ENCODE data around the gene BDP1.
"Not testable (repeated sequence)": the region's sequence is repeated elsewhere in the genome, so short reads cannot be mapped to it uniquely, and the experiment has no call there.

BDP1 gene

DNA sequence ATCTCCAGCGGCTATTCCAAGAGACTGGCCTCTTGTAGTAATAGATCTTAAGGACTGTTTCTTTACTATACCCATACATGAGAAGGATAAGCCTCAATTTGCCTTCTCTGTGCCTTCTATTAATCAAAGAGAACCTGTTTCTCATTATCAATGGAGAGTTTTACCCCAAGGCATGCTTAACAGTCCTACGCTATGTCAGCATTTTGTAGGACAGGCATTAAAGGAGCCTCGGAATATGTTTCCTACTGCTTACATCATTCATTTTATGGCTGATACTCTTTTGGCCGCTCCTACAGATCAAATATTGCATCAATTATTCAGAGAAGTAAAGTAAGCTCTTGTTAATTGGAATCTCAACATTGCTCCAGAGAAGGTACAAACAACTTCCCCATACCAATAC lies 120.1 kb downstream of the BDP1 start:
- not testable (repeated sequence) for DNase-seq

DNA sequence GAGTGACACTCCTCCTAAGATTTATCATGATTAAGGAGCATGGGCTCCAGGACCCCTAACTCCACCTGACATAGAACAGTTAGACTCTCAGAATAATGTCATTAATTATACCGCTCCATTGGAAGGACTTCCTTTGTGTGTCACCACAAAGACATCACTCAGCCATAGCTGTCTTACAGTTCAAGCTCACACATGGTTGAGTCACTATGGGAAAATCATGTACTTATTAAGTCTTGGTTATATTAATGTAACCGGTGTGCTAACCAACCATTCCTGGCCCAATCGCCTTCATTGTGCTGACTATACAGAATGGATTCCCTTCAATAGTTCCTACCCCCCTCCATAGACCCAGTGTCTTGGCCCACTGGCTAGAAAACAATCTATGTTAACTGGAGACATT lies 120.8 kb downstream of the BDP1 start:
- no peak for DNase-seq

DNA sequence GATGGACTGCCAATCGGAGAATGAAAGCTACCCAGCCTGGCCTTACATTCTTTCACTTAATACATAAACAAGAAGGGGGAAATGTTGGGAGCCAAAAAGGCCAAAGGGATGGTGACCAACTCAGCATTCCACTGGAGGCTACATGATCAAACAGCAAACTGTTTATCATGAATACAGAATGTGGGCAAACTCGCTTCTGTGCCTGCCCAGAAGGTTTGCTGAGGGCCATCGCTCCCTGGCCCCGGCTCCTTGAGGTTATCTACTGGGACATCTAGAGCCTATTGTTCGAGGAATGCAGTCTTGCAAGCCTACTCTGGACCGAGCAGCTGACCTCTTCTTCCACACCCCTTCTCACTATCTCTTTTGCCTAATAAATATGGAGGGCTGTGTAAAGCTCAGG lies 122.4 kb downstream of the BDP1 start:
- DNase-seq = not testable (repeated sequence)

DNA sequence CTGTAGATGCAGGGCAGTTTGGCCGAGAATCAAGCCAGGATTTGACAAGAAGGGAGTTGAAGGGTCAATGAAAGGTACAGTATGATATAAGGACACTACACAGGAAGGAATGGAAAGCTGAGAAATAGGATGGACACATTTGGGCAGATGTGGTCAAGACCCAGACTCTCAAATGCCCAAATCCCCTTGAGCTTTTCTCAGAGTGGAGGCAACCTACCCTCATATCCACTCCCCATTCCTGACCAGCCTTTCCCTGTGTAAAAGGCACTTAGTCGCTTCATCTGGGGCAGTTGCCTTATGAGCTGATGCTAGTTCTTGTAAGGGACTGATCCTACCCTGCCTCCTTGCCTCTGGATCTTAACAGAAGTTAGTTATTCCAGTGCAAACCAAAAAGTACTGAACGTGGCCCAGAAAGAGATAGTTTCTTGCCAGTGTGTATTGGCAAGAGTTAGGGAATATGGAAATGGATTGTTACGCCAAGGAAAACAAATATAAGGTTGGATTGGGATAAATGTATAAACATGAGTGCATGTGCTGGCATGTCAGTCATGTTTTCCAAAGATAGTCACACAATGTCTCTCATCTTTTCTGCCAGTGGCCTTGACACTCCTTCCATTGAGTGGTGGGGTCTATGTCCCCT lies 127.6 kb downstream of the BDP1 start:
- DNase-seq = no peak

DNA sequence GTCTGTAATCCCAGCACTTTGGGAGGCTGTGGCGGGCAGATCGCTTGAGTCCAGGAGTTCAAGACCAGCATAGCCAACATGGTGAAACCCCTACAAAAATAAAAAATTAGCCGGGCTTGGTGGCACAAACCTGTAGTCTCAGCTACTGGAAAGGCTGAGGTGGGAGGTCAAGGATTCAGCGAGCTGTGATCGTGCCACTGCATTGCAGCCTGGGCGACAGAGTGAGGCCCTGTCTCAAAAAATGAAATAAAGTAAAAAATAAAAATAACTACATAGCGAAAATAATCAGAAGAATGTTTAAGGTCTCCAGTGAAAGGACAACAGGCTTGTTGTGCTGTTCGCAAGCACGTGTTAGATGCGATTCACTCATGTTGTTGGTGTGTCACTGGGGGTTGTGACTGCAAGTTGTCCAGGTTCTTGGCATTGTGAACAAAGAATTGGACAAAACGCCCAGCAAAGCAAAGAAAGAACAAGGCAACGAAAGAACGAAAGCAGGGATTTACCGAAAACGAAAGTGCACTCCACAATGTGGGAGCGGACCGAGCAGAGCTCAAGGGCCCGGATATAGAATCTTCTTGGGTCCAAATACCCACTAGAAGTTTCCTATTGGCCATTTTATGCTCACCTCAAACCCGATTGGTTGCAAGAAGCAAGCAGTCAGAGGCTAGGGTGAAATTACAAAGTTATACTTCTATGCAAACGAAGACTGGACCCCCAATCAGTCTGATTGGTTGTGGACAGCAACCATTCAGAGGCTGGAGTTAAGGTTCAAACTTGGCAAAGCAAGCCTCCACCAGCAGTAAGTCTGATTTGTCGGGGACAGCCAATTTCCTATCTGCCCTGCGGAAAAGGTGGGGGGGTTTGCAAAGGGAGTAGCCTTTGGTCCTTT lies 130.8 kb downstream of the BDP1 start:
- DNase-seq = peak; percentile 4

DNA sequence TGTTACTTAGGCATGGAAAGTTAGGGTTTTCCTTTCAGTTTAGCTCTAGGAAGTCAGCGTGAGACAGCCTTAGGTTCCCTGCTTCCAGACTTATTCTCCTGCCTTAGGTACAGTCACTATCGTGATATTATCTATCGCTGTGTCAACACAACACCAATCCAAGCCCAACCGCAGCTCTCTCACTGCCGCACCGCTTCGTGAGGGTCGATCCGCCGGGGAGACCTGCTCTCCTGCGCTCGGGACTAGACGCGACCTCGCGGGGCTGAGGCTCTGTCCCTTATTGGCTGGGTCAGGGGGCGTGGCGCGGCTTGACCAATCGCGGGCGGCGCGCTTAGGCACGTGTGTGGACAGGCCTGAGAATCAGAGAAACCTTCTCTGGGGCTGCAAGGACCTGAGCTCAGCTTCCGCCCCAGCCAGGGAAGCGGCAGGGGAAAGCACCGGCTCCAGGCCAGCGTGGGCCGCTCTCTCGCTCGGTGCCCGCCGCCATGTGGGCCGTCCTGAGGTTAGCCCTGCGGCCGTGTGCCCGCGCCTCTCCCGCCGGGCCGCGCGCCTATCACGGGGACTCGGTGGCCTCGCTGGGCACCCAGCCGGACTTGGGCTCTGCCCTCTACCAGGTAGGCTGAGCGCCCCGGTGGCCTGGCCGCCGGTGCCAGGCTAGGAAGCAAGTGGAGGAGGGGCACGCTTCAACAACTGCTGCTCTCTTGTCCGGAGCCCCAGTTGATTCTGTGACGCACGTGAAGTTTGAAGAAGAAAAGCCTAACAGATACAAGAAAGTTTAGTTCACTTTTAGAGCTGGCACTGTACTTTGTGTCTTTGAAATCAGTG lies 131.7 kb downstream of the BDP1 start, which contains the start of gene MCCC2:
MCCC2 (plus strand) TSS at position 400 of the 825 bp plus-strand sequence; CDS start at position 486, 86 bp downstream.
- peak; percentile 98 for DNase-seq

DNA sequence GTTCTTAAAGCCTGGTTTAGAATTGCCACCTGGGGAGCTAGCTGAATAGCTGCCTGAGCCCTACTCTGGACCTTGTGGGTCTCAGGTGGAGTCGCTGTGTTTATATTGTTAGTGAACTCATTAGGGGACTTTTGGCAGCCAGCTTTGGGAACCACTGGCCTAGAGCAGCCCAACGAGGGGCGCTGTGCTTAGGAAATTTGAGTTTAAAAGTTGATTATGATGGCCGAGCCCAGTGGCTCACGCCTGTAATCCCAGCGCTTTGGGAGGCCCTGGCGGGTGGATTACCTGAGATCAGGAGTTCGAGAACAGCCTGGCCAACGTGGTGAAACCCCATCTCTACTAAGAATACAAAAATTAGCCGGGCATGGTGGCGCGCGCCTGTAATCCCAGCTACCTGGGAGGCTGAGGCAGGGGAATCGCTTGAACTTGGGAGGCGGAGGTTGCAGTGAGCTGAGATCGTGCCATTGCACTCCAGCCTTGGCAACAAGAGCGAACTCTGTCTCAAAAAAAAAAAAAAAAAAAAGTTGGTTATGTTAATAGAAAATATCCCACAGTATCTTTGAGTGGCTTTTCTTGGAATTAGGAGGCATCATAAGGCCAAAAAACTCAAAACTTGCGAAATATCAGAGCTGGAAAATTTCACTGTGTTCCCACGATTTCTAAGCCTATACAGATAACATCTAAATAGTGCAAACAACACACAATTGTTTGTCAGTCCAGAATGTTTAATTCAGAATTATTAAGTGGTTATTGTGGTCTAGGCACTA lies 132.5 kb downstream of the BDP1 start:
- no peak for DNase-seq

DNA sequence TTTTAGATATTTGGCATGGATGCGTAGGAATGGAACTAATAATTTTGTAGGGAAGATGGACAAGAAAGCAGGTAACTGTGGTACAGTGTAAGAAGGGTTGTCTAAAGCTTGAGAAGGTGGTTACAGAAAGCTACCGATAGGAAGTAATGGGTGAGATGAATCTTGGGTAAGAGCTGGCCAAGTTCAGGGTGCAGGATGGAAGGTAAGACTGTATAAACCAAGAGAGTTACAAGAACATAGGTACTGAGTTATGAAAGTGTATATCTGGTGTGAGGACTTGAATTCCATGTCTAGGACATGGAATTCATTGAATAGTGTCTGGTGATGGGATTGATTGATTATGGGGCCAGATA lies 133.1 kb downstream of the BDP1 start:
- DNase-seq = no peak

- no peak for DNase-seq
Observed at GRCh38 chr5:71589903-71590302, 134.5 kb downstream of the BDP1 start.

DNA sequence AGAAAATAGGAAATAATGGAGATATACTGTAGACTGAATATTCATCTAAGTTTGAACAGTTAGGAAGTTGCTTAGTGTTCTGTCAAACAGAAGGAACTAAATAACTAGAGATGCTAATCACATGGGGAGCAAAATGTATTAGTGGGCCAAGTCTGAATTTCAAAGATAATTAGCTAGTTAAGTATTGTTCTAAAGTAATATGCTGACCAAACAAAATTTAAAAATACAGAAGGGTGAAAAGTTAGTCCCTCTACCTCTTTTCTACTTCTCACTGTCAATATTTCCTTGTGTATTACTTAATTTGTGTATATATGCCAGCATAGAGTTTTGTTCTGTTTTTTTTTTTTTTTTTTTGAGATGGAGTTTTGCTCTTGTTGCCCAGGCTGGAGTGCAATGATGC lies 135.6 kb downstream of the BDP1 start:
- DNase-seq = no peak

DNA sequence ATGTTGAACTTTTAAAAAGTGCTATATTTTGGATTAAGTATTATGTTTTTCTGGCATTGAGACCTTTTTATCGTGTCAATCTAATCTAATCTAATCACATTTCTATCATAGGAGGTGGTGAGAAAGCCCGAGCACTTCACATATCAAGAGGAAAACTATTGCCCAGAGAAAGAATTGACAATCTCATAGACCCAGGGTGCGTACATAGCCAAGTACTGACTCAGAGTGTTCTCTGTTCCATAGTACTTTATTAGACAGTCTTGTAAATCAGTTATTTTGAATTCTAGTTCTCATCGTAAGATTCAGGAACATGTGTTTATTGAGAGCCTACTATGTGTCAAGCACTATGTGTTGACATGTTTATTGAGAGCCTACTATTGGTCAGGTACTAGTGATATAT lies 140.7 kb downstream of the BDP1 start:
- DNase-seq = no peak

GRCh38 chr5:71597001-71597400 lies 141.6 kb downstream of the BDP1 start:
- DNase-seq = no peak

DNA sequence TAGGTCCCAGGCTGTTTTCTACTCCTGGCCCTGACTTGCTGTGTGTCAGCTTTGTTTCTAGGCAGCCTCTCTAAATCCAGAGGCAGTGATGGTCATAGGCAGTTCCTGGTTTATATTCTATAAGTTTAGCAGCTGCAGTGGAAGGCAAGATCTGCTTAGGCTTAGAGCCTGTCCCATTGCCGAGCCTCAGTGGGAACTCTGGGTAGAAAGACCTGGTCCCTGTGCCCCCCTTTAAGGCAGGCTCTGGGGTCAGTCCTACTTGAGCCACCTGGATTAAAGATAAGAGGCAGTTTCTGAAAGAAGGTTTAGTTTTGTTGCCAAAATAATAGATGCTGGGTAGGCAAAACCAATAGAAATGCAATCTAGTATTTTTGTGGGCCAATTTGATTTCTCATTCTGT lies 145.3 kb downstream of the BDP1 start:
- no peak for DNase-seq

DNA sequence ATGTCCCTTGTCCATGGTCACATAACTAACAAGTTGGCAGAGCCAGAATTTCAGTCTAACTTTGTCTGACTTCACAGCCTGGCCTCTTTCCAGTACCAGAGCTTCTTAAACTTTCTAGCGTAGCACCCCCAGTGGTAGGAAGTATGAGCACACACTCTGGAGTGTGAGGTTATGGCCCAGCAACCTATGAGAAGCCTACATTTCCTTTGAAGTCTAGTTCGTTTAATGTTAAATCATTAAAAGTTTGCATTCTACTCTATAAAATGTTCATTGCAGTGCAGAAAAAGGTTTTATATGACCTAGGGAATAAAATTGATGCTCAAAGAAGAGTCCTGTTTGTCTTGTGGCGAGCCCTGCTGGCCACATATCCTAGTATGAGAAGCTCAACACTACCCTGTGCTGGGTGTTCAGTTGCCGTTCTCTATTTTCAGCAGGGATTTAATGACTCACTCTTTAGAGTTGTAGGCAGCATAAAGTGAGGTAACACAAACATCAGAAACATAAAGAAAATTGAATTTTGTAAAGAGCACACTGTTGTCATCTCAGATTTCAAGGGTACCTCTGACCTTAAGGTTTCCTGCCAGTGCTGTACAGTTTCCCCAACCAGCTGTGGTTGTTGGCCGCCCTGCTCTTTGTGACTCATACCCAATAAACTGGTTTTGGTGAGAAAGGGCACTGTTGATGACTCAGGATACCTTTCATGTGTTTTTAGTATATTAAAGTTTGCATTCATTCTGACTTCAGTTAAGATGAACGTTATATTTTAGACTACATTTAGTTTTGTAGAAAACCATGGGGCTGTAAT lies 146.0 kb downstream of the BDP1 start:
- peak; percentile 84 for DNase-seq

DNA sequence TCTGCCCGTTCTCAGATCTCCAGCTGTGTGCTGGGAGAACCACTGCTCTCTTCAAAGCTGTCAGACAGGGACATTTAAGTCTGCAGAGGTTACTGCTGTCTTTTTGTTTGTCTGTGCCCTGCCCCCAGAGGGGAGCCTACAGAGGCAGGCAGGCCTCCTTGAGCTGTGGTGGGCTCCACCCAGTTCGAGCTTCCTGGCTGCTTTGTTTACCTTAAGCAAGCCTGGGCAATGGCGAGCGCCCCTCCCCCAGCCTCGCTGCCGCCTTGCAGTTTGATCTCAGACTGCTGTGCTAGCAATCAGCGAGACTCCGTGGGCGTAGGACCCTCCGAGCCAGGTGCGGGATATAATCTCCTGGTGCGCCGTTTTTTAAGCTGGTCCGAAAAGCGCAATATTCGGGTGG lies 154.5 kb downstream of the BDP1 start:
- not testable (repeated sequence) for DNase-seq

GRCh38 chr5:71615809-71616208 lies 160.4 kb downstream of the BDP1 start:
- no peak for DNase-seq

All from stimulated activated CD4-positive, alpha-beta T cell treated with anti-CD3 and anti-CD28 coated beads, Interleukin-1b, Interleukin-23, amount 100 ng/mL, for 48 hours (primary cell).